HG02885 (cell line): ENCODE data around the gene TBX15.
"Not testable (repeated sequence)": the region's sequence is repeated elsewhere in the genome, so short reads cannot be mapped to it uniquely, and the experiment has no call there.

Experiments used
- ATAC-seq: cut with Tn5 transposase; IDR thresholded peaks from one replicate; pipeline ENCODE4 v1.9.1; 2021; ENCODE audit warnings: mild to moderate bottlenecking; ENCODE audit not compliant: unreplicated experiment, poor library complexity

TBX15 gene

GRCh38 chr1:118963138-118963455, 25.0 kb downstream of the TBX15 start:
- no peak for ATAC-seq

DNA sequence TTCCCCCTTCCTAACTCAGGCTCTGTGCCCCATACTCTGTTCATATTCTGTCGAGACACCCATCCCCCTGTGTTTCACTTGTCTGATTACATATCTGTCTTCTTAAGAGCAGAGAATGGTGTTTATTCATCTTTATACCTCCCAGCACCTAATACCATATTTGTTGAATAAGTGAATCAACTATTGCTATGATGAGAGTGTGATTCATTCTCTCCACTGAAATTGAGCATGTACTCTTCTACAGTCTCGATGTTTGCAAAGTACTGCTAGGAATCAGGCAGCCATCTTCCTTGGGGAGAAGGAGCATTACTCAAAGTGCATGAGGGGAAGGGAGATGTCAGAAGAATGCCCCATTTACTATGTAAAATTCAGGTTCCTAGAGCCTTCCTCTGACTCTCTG, 27.0 kb downstream of the TBX15 start:
- no peak for ATAC-seq

- ATAC-seq = no peak
Measured at GRCh38 chr1:118960567-118961136, 27.5 kb downstream of the TBX15 start.

DNA sequence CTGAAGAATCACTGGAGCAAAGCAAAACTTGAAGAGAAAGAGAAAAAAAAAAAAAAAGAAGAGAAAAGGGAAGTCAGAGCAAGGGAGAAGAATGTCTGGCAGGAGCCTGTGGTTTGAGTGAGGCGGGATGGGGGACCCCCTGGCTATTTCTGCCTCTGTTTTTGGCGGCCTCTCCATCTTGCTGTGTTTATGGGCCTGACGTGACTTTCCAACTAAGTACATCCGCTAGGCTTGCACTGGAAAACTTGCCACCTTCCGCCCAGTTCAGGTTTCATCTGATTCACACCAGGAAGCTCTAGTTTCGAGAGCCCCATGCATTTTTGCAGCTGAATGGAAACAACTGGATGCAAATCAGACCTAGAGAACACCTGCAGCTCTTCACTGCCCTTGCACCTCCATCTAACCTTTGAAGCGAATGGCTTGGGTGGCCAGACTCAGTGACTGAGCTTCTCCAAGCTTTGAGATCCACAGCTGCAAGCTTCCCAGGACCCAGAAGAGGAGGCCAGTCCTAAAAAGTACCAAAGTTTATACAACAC, 28.0 kb downstream of the TBX15 start:
- peak; percentile 82 for ATAC-seq

GRCh38 chr1:118958937-118959631, 29.1 kb downstream of the TBX15 start:
- no peak for ATAC-seq

- ATAC-seq = no peak
Measured at GRCh38 chr1:118958140-118958539, 30.0 kb downstream of the TBX15 start.

DNA sequence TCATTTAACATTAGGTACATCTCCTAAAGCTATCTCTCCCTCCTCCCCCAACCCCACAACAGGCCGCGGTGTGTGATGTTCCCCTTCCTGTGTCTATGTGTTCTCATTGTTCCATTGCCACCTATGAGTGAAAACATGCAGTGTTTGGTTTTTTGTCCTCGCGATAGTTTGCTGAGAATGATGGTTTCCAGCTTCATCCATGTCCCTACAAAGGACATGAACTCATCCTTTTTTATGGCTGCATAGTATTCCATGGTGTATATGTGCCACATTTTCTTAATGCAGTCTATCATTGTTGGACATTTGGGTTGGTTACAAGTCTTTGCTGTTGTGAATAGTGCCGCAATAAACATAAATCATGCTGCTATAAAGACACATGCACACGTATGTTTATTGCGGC, 30.6 kb downstream of the TBX15 start:
- ATAC-seq = not testable (repeated sequence)

- no peak for ATAC-seq
Measured at GRCh38 chr1:118954301-118954905, 33.7 kb downstream of the TBX15 start.

GRCh38 chr1:118951270-118951936, 36.7 kb downstream of the TBX15 start:
- ATAC-seq = no peak

GRCh38 chr1:118949315-118949714, 38.8 kb downstream of the TBX15 start:
- ATAC-seq = no peak

DNA sequence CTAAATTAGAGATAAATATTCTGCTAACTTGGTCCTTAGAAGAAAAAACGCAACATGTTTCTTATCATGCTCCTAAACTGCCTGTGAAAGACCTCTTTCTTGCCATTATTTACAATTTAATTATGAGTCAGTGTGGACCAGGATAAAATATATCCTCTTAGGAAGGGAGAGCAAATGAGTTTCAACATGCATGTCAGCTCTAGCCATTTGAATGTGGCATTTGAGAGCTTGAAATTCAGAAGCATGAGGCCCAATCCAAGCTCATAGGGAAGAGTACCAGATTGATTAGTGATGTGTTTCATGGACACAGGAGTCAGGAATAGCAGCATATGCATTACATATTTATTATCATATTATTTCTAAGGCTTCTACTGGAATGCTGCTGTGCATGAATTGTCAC, 39.3 kb downstream of the TBX15 start:
- no peak for ATAC-seq

- ATAC-seq = no peak
Measured at GRCh38 chr1:118948351-118948750, 39.8 kb downstream of the TBX15 start.

- ATAC-seq = no peak
Measured at GRCh38 chr1:118947790-118948189, 40.4 kb downstream of the TBX15 start.

DNA sequence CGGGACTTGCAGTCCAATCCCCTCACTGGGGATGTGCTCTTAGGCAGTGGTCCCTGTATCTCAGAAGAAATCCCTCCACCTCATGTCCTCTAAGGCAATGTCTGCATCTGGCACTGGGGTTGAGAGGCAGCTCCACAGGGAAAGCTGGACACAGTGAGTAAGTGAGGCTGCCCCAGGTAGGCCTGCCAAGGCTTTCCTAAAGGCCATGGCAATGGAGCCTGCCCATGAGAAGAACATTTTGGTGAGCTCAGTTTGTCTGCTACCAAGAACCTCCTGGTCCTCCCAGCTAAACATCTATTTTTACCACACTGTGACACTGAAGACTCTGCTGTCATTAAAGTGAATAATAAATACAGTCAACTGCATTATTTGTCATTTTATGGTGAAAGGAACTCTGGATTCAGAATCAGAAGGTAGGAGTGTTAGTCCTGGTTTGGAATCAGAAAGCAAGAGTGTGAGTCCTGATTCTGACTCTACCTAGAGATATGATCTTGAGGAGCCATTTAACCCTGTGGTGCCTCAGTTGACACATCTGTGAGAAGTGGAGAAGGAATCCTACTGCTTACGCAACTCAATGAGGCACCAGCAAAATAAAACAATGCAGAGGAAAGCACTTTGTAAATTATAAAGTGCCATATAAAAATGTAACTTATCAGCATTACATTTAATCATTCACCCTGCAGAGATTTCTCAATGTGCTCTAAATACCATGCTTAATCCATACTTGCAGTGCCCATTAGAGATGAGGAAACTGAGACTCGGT, 41.0 kb downstream of the TBX15 start:
- ATAC-seq = no peak

- no peak for ATAC-seq
Measured at GRCh38 chr1:118945489-118945888, 42.7 kb downstream of the TBX15 start.

GRCh38 chr1:118944546-118944945, 43.6 kb downstream of the TBX15 start:
- ATAC-seq = no peak

- ATAC-seq = no peak
Measured at GRCh38 chr1:118944133-118944532, 44.0 kb downstream of the TBX15 start.

GRCh38 chr1:118940957-118941356, 47.2 kb downstream of the TBX15 start:
- ATAC-seq = no peak

GRCh38 chr1:118937413-118938072, 50.6 kb downstream of the TBX15 start:
- ATAC-seq = no peak

DNA sequence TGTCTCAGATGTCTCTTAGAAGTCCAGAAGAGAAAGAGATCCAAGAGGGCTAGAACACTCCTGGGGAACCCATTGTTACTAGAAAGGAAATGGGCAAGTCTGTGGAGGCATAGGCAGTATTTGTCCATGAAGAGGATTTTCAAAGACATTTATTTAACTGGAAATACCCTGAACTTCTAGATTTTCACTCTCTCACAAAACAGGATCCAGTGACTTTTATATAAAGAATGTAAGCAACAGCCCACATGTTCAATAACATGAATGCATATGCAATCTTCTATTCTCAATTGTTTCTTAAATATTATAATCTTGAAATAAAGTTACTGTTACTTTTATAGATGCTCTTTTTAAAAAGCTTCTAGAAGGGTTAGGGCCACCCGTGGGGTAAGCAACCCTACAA, 53.4 kb downstream of the TBX15 start:
- no peak for ATAC-seq
